Kasumi-1 (cell line): ENCODE results near the gene FBP1.

Experiments
- DNase-seq, 2 experiments: peaks; one replicate each; lab custom pipeline; 2025; lab: John Stamatoyannopoulos, UW

The FBP1 gene

GRCh38 chr9:94639061-94639998 is at the start of gene FBP1:
FBP1 (minus strand) TSS chr9:94639518; CDS start chr9:94639310, 208 bp downstream.
- DNase-seq = peak; percentile 71 to 87

- no peak for DNase-seq
These were observed 48.1 kb upstream of the FBP1 start for GRCh38 chr9:94687451-94687850.

- DNase-seq = no peak
These were observed 46.0 kb upstream of the FBP1 start for GRCh38 chr9:94685359-94685758.

- peak; percentile 62 to 74 for DNase-seq
These were observed 42.2 kb upstream of the FBP1 start for GRCh38 chr9:94681508-94681907.

- no peak for DNase-seq
These were observed 41.3 kb upstream of the FBP1 start for GRCh38 chr9:94680621-94681020.

- DNase-seq = no peak
These were observed 40.7 kb upstream of the FBP1 start for GRCh38 chr9:94680020-94680419.

- DNase-seq = no peak
These were observed 40.3 kb upstream of the FBP1 start for GRCh38 chr9:94679587-94679986.

DNA sequence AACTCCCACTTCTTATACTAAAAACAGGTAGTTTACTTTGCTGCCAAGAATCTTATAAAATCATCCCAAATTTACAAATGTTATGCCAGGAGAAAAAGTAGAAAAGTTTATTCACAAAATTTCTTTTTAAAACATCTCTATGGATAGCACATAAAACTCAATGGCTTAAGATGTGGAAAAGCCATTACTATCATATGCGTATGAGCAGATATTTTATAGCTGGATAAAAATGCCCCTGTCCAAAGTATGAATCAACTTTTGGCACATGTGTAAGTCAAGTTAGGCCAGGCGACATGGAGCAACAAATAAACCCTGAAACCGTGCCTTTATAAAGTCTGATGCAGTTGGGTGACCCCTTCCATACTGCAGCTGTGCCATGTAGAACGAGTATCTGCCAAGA is 38.6 kb upstream of the FBP1 start:
- no peak for DNase-seq

- no peak for DNase-seq
These were observed 37.3 kb upstream of the FBP1 start for GRCh38 chr9:94676446-94677131.

DNA sequence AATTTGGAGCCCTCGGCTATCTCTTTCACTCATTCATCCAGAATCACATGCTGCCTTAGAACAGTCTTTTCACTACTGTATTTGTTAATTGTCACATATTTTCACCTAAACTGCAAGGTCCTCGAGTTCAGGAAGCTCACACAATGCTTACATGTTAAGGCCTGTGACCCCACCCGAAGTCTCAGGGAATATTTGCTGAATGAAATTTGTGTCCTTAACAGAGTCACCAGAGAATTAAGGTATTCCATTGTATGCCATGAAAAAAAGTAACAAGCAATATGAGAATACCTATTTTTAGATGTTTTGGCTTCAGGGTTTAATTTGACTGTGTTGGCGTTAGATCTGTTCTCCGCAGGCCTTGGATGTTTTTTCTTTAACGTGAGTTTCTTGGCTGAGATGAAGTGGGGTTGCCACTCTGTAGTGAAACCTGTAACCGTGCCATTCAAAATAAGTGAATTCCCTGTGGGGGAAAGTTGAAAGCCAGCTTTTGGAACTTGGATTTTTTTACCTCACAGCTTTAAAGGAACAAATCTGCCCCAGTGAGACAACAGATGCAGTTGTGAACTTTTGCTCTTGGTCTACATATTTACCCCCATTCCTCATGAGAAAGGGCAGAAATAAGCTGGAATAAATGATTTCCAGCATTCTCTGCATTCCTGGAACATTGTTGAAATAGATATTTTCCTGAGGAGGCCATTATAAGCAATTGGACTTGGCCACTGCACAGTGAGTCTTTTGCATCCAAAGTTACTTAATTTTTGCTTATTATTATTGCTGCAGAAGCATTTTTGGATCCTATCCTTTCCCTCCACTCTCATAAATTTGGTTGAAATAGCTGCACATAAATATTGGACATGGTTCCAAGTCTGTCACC is 35.9 kb upstream of the FBP1 start:
- no peak for DNase-seq

- no peak for DNase-seq
These were observed 33.6 kb upstream of the FBP1 start for GRCh38 chr9:94672811-94673487.

- peak; percentile 77 to 90 for DNase-seq
These were observed 29.8 kb upstream of the FBP1 start for GRCh38 chr9:94668928-94669729.

DNA sequence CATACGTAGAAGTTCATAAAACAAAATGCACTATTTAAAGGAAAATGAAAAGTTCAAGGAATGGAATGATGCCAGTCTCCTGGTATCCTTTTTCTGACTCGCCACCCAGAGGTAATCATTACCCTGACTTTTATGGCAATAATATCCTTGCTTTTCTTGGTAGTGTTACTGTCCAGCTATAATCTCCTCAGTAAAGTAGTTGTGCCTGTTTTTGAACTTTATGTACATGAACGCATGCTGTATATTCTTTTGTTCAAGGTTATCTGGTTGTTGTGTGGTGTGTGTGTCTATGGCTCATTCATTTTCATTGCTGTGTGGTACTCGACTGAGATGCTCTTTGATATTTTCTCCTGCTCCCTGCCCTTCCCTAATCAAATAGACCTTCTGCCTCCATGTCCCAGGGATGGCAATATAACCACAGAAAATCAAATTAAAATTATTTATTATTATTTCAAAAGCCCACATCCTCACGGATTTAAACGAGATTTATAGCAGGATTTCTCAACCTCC is 29.2 kb upstream of the FBP1 start:
- DNase-seq = no peak

DNA sequence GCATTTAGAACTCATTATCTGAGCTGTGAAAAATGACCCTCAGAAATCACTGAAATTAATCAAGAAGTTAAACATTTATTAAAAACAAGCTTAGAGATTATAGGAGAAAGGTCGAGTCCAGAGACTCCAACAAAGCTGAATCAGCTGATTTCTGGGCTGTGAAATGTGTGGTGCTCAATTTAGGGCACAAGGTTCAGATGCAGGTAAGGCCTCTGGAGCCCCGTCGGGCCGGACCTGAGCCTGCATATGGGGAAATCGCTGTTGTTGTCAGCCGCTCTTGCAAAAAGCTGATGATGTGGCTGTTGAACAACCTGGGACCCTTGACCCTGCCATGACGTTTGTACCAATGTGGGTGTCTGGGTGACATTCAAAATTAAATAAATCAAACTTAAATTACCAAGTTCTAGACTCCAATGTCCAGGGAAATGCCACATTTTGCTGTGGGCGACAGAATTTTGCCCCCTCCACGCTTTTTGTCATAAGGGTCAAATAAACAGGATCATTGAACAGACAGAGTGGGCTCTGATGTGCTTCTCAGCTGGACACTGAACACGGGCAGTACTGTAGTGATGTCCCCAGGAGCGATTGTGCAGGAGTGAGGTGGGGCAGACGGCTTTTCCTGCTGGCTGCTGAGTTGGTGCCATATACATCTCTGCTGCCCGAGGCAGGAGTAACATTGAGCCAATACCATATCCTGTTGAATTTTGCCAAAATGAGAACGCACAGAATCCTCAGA is 27.2 kb upstream of the FBP1 start:
- DNase-seq = no peak

DNA sequence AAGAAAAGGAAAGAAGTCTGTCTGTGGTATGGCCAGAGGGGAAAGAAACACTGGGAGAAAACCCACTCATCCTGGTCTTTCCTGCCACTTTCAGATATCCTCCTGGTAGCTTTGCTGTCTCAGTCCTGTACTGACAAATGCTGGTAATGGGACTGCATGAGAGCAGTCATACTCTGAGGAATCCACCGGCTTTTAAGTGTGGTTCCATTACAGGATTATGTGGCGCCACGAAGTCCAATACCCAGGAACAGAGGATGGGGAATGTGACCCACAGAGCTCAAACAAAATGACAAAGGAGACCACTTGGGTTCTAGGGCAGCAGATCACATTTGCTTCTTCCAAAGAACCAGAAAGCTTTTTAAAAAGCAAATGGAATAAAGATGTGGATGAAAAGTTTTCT is 26.3 kb upstream of the FBP1 start:
- DNase-seq = no peak

DNA sequence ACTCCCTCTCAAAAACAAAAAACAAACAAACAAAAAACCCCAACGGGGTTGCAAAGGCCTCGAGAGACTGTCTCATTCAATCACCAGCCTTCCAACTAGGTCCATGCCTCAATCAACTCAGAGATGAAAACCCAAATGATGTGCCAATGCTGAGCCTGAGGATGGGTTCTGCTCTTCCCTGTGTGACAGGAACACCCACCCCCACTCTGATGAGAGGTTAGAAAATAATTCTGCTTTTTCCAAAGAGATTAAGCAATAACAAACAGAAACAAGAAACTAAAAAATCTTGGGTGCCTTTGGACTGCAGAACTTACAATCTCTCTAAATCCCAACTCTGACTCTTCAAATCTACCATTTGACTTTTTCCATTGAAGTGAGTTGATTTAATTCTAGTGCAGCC is 25.5 kb upstream of the FBP1 start:
- no peak for DNase-seq

- DNase-seq = no peak
These were observed 24.3 kb upstream of the FBP1 start for GRCh38 chr9:94663640-94664039.

- DNase-seq = no peak
These were observed 23.8 kb upstream of the FBP1 start for GRCh38 chr9:94663140-94663539.

DNA sequence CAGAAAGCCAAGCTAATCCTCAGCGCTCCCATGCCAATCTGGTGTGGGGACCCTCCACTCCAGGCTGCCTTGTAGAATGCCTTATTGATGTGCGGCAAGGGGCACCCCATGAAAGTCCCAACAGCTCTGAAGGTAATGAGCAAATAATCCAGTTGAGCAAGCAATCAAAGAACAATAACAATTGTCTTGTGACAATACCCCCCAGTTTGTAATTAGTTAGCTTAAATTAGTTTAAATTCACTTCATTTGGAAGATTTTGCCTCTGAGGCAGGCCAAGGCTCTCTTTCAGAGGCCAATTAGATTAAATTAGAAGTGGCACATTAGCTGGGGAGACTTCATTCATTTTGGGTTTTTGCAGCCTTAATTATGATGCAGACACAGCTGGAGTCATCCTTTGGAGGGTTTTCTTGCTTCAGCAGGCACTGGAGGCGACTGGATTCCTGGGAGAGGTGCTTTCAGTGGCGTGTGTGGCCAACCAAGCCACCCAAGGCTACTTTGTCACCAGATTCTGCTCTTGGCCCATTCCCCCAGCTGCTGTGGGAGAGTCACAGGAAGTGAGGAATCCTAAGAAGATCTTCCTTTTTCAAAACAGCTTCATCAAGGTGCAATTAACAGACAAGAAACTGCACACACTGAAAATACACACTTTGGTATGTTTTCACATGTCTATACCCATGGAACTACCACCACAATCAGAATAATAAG is 17.9 kb upstream of the FBP1 start:
- no peak for DNase-seq
